Activated CD8-positive, alpha-beta memory T cell treated with anti-CD3 and anti-CD28 coated beads, Interleukin-2, amount 10 ng/mL, durations not matched to agents 7 days and 5 days (primary cell): ENCODE results near the gene NEK6. TPM values are rescaled to one million over a fixed set of nuclear protein-coding genes. Genes with fewer than 3 reads are reported as not detected.

Experiments used
- ATAC-seq: fragments of 150-1000 bp; cut with Tn5 transposase; one replicate; pipeline ENCODE4 v1.10.0; 2021; ENCODE audit warnings: moderate library complexity
- CTCF ChIA-PET: fragments of 350-600 bp; sonication (Branson Sonifier 250); formaldehyde crosslinking; loops from one replicate; lab custom pipeline; 2021; ENCODE audit warnings: antibody characterized with exemption; lab: Charles Lee
- DNase-seq: peaks from one replicate; pipeline ENCODE4 v3.0.0-alpha.2; 2020
- H3K27ac Mint-ChIP-seq: one replicate; pipeline ENCODE4 v1.8.0; 2021; ENCODE audit warnings: mild to moderate bottlenecking, mixed read lengths
- H3K27me3 Mint-ChIP-seq: one replicate; pipeline ENCODE4 v1.8.0; 2021; ENCODE audit warnings: mixed read lengths
- H3K36me3 Mint-ChIP-seq: one replicate; pipeline ENCODE4 v1.8.0; 2021; ENCODE audit warnings: mild to moderate bottlenecking, mixed read lengths
- H3K4me1 Mint-ChIP-seq: one replicate; pipeline ENCODE4 v1.8.0; 2021; ENCODE audit warnings: mixed read lengths
- H3K4me3 Mint-ChIP-seq: one replicate; pipeline ENCODE4 v1.8.0; 2021; ENCODE audit warnings: mild to moderate bottlenecking, moderate library complexity, mixed read lengths
- H3K9me3 Mint-ChIP-seq: one replicate; pipeline ENCODE4 v1.8.0; 2022; ENCODE audit warnings: low read depth, mixed read lengths
- total RNA-seq, 2 experiments: library from RNA; stranded (reverse); gene quantifications; one replicate each; pipeline ENCODE4 v1.2.3, GENCODE V29; 2021

NEK6 gene
- total RNA-seq, 2 experiments from 2014 or later = 6.3 to 10.9 TPM

DNA sequence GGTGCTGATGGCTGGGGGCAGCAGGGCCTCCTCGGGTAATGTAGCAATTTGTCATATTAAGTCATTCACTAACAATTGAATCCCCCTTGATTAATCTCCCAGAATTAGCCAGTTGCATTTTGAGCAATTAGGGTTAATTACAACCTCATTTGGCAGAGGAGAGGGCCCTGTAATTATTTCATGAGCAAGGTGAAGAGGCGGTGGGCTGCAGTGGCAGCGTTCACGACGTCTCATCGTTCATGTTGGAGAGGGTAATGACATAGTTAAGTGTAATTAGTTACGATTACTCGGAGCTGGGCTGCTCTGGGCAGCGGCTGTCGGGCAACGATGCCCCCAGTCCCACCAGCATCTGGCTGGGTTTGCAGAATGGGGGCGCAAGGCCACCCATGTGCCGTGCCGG, 46.0 kb downstream of the NEK6 start:
- no peak for DNase-seq
- Mint-ChIP-seq H3K4me1 (no peaks in the 10 kb centered on the region), H3K9me3 (no peaks in the 10 kb centered on the region), H3K4me3 (no peak overlapping the region), H3K27ac (no peak overlapping the region), H3K27me3 (no peaks in the 10 kb centered on the region), H3K36me3 (no peaks in the 10 kb centered on the region)
- CTCF ChIA-PET = interaction anchor here (1.0 to 1.2 kb wide), 2 partner anchors 18 to 177 kb away, joined by 3 read pairs; no protein-coding TSS in a partner anchor
- no peak for ATAC-seq

DNA sequence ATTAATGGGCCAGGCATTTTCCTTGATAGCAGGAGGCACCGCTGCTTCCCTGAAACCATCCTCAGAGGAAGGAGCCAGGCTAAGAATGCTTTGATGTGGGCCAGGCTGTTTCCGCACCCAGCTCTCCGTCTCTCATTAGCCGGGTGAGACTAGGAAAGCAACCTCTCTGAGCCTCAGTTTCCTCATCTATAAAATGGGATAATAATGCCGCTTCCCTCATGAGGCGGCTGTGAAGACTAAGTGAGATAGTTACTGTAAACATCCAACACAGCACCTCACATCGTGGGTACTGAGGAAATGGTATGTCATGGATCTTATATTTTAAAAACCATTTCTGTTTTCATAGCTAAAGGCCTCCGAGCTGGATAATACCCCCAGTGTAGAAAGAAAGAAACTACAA, 46.5 kb downstream of the NEK6 start:
- Mint-ChIP-seq H3K9me3 (no peaks in the 10 kb centered on the region), H3K36me3 (no peaks in the 10 kb centered on the region), H3K4me1 (no peaks in the 10 kb centered on the region), H3K27ac (no peak overlapping the region), H3K27me3 (no peaks in the 10 kb centered on the region), H3K4me3 (no peak overlapping the region)
- CTCF ChIA-PET = interaction anchor here (0.9 to 1.0 kb wide), 2 partner anchors 17 to 178 kb away, joined by 3 read pairs; no protein-coding TSS in a partner anchor
- DNase-seq (no peak), ATAC-seq (no peak)

GRCh38 chr9:124306098-124306735, 48.5 kb downstream of the NEK6 start:
- DNase-seq (no peak), ATAC-seq (no peak)
- Mint-ChIP-seq H3K27ac (no peak overlapping the region), H3K9me3 (no peaks in the 10 kb centered on the region), H3K27me3 (no peaks in the 10 kb centered on the region), H3K4me3 (no peak overlapping the region), H3K36me3 (no peaks in the 10 kb centered on the region), H3K4me1 (no peaks in the 10 kb centered on the region)
- CTCF ChIA-PET = no interaction called here

DNA sequence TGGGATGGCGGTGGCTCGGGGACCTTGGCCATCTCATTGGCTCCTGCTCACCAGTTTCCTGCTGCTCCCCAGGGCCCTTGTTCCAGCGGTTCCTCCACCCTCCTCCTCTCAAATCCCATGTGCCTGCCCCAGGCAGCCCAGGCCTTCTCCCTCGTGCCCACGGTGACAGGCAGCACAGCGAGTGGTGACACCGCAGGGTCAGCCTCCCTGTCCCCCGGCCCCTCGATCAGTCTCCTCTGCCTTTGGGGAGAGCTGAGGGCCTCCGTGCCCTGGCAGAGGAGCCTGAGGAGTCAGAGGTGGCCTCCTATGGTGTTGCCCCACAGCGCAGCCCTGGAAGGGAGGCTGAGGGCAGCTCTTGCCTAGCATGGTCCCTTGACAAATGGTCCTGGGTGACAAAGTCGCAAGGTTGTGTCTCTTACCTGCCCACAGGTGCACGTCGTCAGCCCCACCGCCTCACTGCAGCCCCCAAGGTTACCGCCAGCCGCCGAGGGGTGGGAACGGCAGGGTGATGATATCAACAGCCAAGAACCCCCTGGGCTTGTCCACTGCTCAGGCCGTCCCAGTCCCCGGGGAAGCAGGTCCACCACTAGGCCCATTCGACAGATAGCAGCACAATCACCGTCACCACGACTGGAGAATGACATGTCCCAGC, 49.8 kb downstream of the NEK6 start:
- Mint-ChIP-seq H3K9me3 (no peaks in the 10 kb centered on the region), H3K27me3 (no peaks in the 10 kb centered on the region), H3K27ac (no peak overlapping the region), H3K4me3 (no peak overlapping the region), H3K4me1 (no peaks in the 10 kb centered on the region), H3K36me3 (no peaks in the 10 kb centered on the region)
- CTCF ChIA-PET = no interaction called here
- DNase-seq (no peak), ATAC-seq (no peak)

DNA sequence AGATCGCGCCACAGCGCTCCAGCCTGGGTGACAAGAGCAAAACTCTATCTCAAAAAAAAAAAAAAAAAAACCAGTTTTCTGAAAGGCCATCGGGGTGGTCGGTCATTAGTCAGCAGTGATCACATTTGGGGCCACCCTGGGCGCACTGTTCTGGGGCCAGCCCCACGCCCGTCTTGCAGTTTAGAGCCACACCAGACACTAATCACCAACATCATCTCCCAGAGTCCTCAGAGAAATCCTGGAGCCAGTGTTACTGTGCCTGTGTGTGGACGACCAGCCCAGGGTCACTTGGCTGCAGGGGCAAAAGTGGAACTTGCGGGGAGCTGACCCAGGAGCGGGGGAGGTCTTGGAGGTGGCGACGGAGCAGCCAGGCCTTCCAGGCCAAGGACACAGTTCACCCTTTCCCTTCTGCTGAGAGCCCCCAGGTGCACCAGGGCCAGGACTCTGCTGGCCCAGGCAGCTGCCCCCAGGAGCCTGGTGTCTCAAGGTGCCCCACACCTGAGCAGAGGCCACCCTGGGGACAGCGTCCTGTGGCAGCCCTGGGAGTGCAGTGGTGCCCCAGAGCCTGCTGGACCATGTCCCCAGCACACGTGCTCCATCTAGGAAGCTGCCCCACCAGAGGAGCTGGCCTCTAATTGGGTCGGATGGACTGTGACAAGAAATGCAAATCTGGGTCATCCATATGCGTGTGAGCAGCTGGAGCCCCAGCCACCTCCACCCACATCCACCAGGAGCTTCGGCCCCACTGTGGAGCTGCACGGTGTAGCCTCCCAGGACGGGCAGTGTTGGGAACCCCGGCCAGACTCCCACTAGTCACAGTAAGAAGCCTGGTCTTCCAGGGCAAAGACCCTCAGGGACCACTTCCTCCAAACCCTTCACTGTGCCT, 51.1 kb downstream of the NEK6 start:
- Mint-ChIP-seq H3K27me3 (no peaks in the 10 kb centered on the region), H3K27ac (no peak overlapping the region), H3K4me3 (no peak overlapping the region), H3K36me3 (no peaks in the 10 kb centered on the region), H3K4me1 (no peaks in the 10 kb centered on the region), H3K9me3 (no peaks in the 10 kb centered on the region)
- CTCF ChIA-PET = interaction anchor here (0.7 to 0.9 kb wide), 2 partner anchors 59 to 183 kb away, joined by 3 to 4 read pairs; no protein-coding TSS in a partner anchor
- DNase-seq = no peak
- peak; percentile 16 for ATAC-seq

DNA sequence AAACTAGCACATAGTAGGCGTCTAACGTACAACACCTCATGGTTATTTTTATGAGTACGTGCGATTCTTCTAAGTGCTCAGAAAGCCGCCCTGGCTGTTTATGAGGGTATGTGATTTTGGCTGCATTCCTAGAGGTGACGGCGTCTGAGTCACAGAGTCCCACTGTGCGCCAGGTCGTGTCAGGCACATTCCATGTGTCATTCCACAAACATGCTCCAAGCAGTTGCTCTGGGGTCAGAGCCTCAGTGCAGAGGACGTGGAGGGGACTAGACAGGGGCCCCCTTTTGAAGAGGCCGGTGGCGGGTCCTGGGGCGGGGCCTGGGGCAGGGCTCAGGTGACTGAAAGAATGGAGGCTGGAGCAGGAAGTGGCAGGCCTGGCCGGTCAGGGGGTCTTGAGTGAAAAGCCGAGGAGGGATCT, 51.9 kb downstream of the NEK6 start:
- H3K4me3 Mint-ChIP-seq = no peak overlapping the region
- CTCF ChIA-PET = interaction anchor here (0.9 kb wide), 1 partner anchor 183 kb away, joined by 4 read pairs; no protein-coding TSS in a partner anchor
- ATAC-seq (no peak), DNase-seq (no peak)
- no peaks in the 10 kb centered on the region for H3K4me1 Mint-ChIP-seq
- no peaks in the 10 kb centered on the region for H3K27me3 Mint-ChIP-seq
- no peaks in the 10 kb centered on the region for H3K9me3 Mint-ChIP-seq
- H3K36me3 Mint-ChIP-seq = no peaks in the 10 kb centered on the region
- no peak overlapping the region for H3K27ac Mint-ChIP-seq

GRCh38 chr9:124311283-124311682, 53.5 kb downstream of the NEK6 start:
- H3K4me1 Mint-ChIP-seq = no peaks in the 10 kb centered on the region
- H3K27me3 Mint-ChIP-seq = no peaks in the 10 kb centered on the region
- H3K4me3 Mint-ChIP-seq = no peak overlapping the region
- no peaks in the 10 kb centered on the region for H3K9me3 Mint-ChIP-seq
- ATAC-seq (no peak), DNase-seq (no peak)
- no peaks in the 10 kb centered on the region for H3K36me3 Mint-ChIP-seq
- no peak overlapping the region for H3K27ac Mint-ChIP-seq
- CTCF ChIA-PET = interaction anchor here (1.0 to 2.4 kb wide), 2 partner anchors 94 to 185 kb away, joined by 3 to 13 read pairs; no protein-coding TSS in a partner anchor

DNA sequence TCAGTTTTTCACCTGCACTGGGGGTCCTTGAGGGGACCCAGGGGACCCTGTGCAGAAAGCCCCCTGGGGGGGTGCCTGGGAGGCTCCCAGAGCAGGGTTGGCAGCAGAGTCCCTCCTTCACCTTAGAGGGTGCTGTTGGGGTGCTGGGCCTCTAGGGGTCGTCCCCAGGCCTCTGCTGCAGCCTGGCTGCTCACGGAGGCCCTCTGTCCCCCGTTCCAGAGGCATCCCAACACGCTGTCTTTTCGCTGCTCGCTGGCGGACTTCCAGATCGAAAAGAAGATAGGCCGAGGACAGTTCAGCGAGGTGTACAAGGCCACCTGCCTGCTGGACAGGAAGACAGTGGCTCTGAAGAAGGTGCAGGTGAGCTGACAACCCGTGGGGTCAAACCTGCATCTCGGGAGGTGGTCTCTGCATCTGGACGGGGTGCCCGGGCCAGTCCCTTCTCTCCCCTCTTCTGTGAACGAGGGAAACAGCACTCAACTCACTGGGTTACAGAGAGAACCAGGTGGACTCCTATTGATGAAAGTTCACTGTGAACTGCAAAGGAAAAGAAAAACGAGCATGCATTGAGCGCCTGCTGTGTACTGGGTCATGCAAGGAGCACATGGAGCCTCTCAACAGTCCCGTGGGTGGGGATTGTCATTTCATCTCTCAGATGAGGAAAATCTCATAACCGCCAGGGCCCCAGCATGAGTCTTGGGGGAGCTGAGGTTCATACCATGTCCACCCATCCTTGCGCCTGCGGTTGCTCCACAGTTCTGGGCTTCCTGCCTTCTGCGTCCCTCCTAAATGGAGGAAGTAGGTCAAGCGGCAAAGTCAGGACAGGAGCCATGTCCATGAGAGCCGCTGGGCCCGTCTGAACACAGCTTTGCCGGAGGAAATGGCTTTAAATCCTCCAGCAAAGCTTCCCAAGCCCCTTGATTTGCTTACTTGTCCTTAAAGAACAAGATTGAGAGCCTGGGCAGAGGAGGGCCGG, 54.8 kb downstream of the NEK6 start:
- H3K4me3 Mint-ChIP-seq = no peak overlapping the region
- no peaks in the 10 kb centered on the region for H3K36me3 Mint-ChIP-seq
- H3K4me1 Mint-ChIP-seq = no peaks in the 10 kb centered on the region
- no peak for DNase-seq
- no peaks in the 10 kb centered on the region for H3K27me3 Mint-ChIP-seq
- CTCF ChIA-PET = interaction anchor here (2.4 kb wide), 1 partner anchor 186 kb away, joined by 13 read pairs; no protein-coding TSS in a partner anchor
- no peak overlapping the region for H3K27ac Mint-ChIP-seq
- no peak for ATAC-seq
- no peaks in the 10 kb centered on the region for H3K9me3 Mint-ChIP-seq

- Mint-ChIP-seq H3K27ac (no peak overlapping the region), H3K4me3 (no peak overlapping the region), H3K9me3 (no peaks in the 10 kb centered on the region), H3K27me3 (no peaks in the 10 kb centered on the region), H3K4me1 (no peaks in the 10 kb centered on the region), H3K36me3 (no peaks in the 10 kb centered on the region)
- ATAC-seq = no peak
- no peak for DNase-seq
- CTCF ChIA-PET = no interaction called here
These were observed 56.2 kb downstream of the NEK6 start for GRCh38 chr9:124313940-124314339.

GRCh38 chr9:124315882-124316281, 58.1 kb downstream of the NEK6 start:
- no peak overlapping the region for H3K27ac Mint-ChIP-seq
- no peak overlapping the region for H3K4me3 Mint-ChIP-seq
- H3K4me1 Mint-ChIP-seq = no peaks in the 10 kb centered on the region
- DNase-seq = no peak
- CTCF ChIA-PET = interaction anchor here (1.0 kb wide), 1 partner anchor 189 kb away, joined by 3 read pairs; no protein-coding TSS in a partner anchor
- H3K36me3 Mint-ChIP-seq = no peaks in the 10 kb centered on the region
- no peak for ATAC-seq
- H3K27me3 Mint-ChIP-seq = no peaks in the 10 kb centered on the region
- no peaks in the 10 kb centered on the region for H3K9me3 Mint-ChIP-seq

- peaks cover 3% of the 10 kb centered on the region for H3K4me1 Mint-ChIP-seq
- no peak overlapping the region for H3K4me3 Mint-ChIP-seq
- CTCF ChIA-PET = interaction anchor here (0.6 to 3.1 kb wide), 9 partner anchors 17 to 281 kb away, joined by 3 to 16 read pairs (median 3); no protein-coding TSS in a partner anchor
These were observed 62.6 kb downstream of the NEK6 start for GRCh38 chr9:124320062-124320973.

More at GRCh38 chr9:124320062-124320973, 62.6 kb downstream of the NEK6 start:
- Mint-ChIP-seq H3K27me3 (no peaks in the 10 kb centered on the region), H3K9me3 (no peaks in the 10 kb centered on the region), H3K27ac (no peak overlapping the region), H3K36me3 (no peaks in the 10 kb centered on the region)
- ATAC-seq (peak; percentile 78), DNase-seq (peak; percentile 59)
